ENCODE results near the gene SLC23A1. TPM values are rescaled to one million over a fixed set of nuclear protein-coding genes. Genes with fewer than 3 reads are reported as not detected.

The SLC23A1 gene
- total RNA-seq, 1 donor from 2014 or later, result not detected

DNA sequence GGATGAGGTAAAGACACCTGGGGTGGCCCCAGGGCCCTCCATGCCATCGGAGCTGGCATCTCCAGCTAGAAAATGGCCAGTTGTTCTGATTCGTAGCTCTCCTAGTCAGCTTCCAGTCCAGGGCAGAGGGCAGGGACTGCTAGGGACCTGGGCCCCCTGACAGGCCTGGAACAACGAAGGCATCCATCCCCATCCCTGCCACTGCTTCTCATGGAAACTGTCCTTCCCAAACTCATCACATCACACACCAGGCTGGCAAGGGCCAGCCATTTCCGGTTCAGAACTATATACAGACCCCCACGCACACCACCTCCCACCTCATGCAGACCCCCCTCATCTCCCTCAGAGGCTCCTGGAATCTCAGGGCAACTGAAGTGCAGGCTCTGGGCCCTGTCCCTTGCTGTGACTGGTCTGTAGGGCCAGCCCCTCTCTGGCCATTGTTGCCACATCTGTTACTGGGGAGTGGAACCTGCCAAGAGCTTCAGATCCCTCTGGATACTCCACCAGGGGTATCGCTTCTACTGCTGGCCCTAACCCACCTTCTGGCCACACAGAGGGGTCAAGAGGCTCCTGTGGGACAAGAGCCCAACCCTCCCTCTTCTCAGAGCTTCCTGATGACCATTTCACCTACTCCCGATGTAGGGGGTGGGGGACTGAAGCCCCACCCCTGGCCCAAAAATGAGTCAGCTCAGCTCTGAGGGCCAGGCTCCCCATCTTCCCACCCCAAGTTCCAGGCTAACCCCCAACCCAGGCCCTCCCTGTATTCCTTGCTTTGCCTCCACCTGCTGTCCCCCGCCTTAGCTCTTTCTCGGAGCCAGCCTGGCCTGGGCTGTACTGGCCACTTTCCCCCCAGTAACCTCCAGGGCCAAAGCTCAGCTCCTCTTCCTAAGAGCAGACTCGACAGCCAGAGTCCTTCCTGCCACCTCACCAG is 7.8 kb upstream of the SLC23A1 start:
- FAIRE-seq (no peak), DNase-seq (ENCODE audit: low read depth) (no peak)
- Histone ChIP-seq H3K27me3 (ENCODE audit: insufficient read depth, low read length) (peaks cover 18% of the 10 kb centered on the region), H3K36me3 (ENCODE audit: insufficient read depth, low read length) (no peaks in the 10 kb centered on the region), H4K20me1 (ENCODE audit: insufficient read depth, low read length) (peaks cover 3% of the 10 kb centered on the region), H3K79me2 (ENCODE audit: insufficient read depth, low read length) (no peaks in the 10 kb centered on the region), H3K27ac (ENCODE audit: low read depth, low read length) (no peak overlapping the region), H3K9ac (ENCODE audit: low read length) (no peak overlapping the region), H3K4me2 (ENCODE audit: low read length) (peak overlapping the region; percentile 81), H3K4me3 (ENCODE audit: insufficient read depth, low read depth, low read length) (no peak overlapping the region), H3K9me3 (ENCODE audit: insufficient read depth, low read depth, low read length) (no peaks in the 10 kb centered on the region), H3K4me1 (ENCODE audit: insufficient read depth, low read length) (peaks cover 11% of the 10 kb centered on the region), H2AFZ (ENCODE audit: low read depth, low read length) (no peak overlapping the region)
- Mint-ChIP-seq H3K36me3 (ENCODE audit: low read depth, unreplicated experiment) (peaks cover under 1% of the 10 kb centered on the region), H3K27ac (ENCODE audit: unreplicated experiment) (no peak overlapping the region), H3K27me3 (ENCODE audit: low read depth, unreplicated experiment) (peaks cover 28% of the 10 kb centered on the region), H3K4me1 (ENCODE audit: low read depth, unreplicated experiment) (peaks cover 2% of the 10 kb centered on the region), H3K4me3 (ENCODE audit: unreplicated experiment) (no peak overlapping the region), H3K9me3 (ENCODE audit: unreplicated experiment) (no peaks in the 10 kb centered on the region)
- TF ChIP-seq, protein P1, sequence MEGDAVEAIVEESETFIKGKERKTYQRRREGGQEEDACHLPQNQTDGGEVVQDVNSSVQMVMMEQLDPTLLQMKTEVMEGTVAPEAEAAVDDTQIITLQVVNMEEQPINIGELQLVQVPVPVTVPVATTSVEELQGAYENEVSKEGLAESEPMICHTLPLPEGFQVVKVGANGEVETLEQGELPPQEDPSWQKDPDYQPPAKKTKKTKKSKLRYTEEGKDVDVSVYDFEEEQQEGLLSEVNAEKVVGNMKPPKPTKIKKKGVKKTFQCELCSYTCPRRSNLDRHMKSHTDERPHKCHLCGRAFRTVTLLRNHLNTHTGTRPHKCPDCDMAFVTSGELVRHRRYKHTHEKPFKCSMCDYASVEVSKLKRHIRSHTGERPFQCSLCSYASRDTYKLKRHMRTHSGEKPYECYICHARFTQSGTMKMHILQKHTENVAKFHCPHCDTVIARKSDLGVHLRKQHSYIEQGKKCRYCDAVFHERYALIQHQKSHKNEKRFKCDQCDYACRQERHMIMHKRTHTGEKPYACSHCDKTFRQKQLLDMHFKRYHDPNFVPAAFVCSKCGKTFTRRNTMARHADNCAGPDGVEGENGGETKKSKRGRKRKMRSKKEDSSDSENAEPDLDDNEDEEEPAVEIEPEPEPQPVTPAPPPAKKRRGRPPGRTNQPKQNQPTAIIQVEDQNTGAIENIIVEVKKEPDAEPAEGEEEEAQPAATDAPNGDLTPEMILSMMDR (IDR thresholded peaks at IDR 0.05; ENCODE audit: insufficient read depth, low read depth, low read length), result no peak
- TF ChIP-seq EZH2 (IDR thresholded peaks at IDR 0.05; ENCODE audit: insufficient read depth, low read length), result no peak

DNA sequence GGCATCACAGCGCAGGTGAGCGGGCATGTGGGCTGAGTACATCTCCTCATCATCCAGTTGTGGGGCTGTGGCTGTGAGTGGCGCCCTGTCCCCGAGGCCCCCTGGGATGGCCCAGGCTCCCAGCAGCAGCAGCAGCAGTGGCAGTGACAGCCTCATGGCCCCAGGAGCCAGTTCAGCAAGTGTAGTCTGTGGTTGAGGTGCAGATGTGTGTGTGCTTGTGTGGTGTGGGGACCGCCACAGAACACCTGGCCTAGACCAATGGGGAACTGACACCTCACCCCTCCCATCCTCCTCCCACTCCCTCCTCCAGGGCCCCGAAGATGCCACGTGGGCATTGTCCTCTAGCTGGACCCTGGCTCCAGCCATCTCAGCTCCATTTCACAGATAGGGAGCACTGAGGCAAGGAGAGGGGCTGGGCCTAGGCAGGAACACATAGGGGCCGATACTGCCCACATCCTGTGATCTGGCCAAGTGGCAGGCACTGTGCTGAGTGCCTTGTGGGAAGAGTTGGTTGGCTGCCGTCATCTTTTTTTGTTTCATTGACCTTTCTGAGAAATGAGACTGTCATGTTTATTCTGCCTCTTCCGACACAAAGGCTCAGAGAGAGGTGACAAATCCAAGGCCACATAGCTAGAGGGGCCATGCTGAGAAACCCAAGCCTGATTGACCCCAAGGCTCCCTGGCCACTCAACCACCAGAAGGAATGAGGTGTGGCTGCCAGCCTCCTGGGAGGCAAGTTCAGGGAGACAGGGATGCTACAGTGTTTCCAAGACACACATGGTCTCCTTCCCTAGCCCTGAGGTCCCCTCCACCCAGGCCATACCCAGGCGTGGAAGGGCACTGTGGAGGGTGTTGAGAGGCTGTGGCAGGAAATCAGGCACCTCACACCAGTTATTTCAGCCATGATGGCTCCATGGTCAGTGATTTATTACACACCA is 6.9 kb upstream of the SLC23A1 start, which contains the start of gene MZB1:
Gene MZB1 (minus strand): TSS at position 213 of the 938 bp plus-strand sequence. CDS start 57 bp downstream, at position 156.
- no peak within 1 kb of the TSS for H3K4me3 ChIP-seq (ENCODE audit: insufficient read depth, low read depth, low read length)
- Mint-ChIP-seq H3K4me3 (ENCODE audit: unreplicated experiment) (no peak within 1 kb of the TSS), H3K9me3 (ENCODE audit: unreplicated experiment) (no peaks in the 10 kb centered on the region), H3K27ac (ENCODE audit: unreplicated experiment) (no peak within 1 kb of the TSS), H3K27me3 (ENCODE audit: low read depth, unreplicated experiment) (peaks cover 31% of the 10 kb centered on the region), H3K4me1 (ENCODE audit: low read depth, unreplicated experiment) (peaks cover 2% of the 10 kb centered on the region), H3K36me3 (ENCODE audit: low read depth, unreplicated experiment) (no peaks in the 10 kb centered on the region)
- no peak for TF ChIP-seq EZH2 (IDR thresholded peaks at IDR 0.05; ENCODE audit: insufficient read depth, low read length)
- TF ChIP-seq, protein P1 (IDR thresholded peaks at IDR 0.05; ENCODE audit: insufficient read depth, low read depth, low read length), result no peak
- no peak within 1 kb of the TSS for H2AFZ ChIP-seq (ENCODE audit: low read depth, low read length)
- H3K4me1 ChIP-seq (ENCODE audit: insufficient read depth, low read length), result peaks cover 11% of the 10 kb centered on the region
- H3K27me3 ChIP-seq (ENCODE audit: insufficient read depth, low read length), result peaks cover 18% of the 10 kb centered on the region
- H4K20me1 ChIP-seq (ENCODE audit: insufficient read depth, low read length), result no peaks in the 10 kb centered on the region
- no peaks in the 10 kb centered on the region for H3K9me3 ChIP-seq (ENCODE audit: insufficient read depth, low read depth, low read length)
- DNase-seq (ENCODE audit: low read depth) (no peak), FAIRE-seq (no peak)
- no peak within 1 kb of the TSS for H3K9ac ChIP-seq (ENCODE audit: low read length)
- no peaks in the 10 kb centered on the region for H3K79me2 ChIP-seq (ENCODE audit: insufficient read depth, low read length)
- no peaks in the 10 kb centered on the region for H3K36me3 ChIP-seq (ENCODE audit: insufficient read depth, low read length)
- no peak within 1 kb of the TSS for H3K4me2 ChIP-seq (ENCODE audit: low read length)
- H3K27ac ChIP-seq (ENCODE audit: low read depth, low read length), result no peak within 1 kb of the TSS
